Thyroid gland (tissue), 4 donors: ENCODE results near the gene WHRN.

ENCODE experiments used
- CTCF ChIP-seq, 6 experiments: fragments of 200-600 bp in 3 of 6; fragments of 450-650 bp in 3 of 6; sonication (generic) in 3 of 6; IDR thresholded peaks; one replicate each; pipeline ENCODE4 v1.5.1; 2016 to 2019; ENCODE audit warnings: antibody characterized with exemption in 6 of 6, mild to moderate bottlenecking in 2 of 6, inconsistent platforms in 1 of 6, moderate library complexity in 1 of 6
- POLR2A ChIP-seq, 2 donors: fragments of 450-650 bp; IDR thresholded peaks; one replicate each; pipeline ENCODE4 v1.6.1; 2017; ENCODE audit warnings: antibody characterized with exemption in 2 of 2, mild to moderate bottlenecking in 2 of 2, moderate library complexity in 1 of 2

GRCh38 chr9:114357911-114358328, 147.4 kb downstream of the WHRN start:
- TF ChIP-seq CTCF (IDR thresholded peaks at IDR 0.05) (no peak), POLR2A (IDR thresholded peaks at IDR 0.05) (no peak)
